ENCODE measurements around the gene SMIM20. TPM values are rescaled to one million over a fixed set of nuclear protein-coding genes. Genes with fewer than 3 reads are reported as not detected.

Gene SMIM20
- total RNA-seq, 2 experiments from 2014 or later = 21.3 to 26.9 TPM

- no peak overlapping the region for H3K27ac Mint-ChIP-seq
- no peak for DNase-seq
- intact Hi-C loops (cut with micrococcal nuclease) = no loop called here
- H3K4me3 Mint-ChIP-seq = no peak overlapping the region
- H3K27me3 Mint-ChIP-seq = peaks cover 33% of the 10 kb centered on the region
- H3K9me3 Mint-ChIP-seq = no peaks in the 10 kb centered on the region
- H3K4me1 Mint-ChIP-seq (ENCODE audit: low read depth) = peaks cover 9% of the 10 kb centered on the region
- ChIA-PET POLR2A (interaction anchor here (1.0 kb wide), 1 partner anchor 9 kb away, joined by 3 read pairs; no protein-coding TSS in a partner anchor), CTCF (interaction anchor here (1.0 to 2.7 kb wide), 2 partner anchors 20 to 40 kb away, joined by 3 to 12 read pairs; no protein-coding TSS in a partner anchor)
- H3K36me3 Mint-ChIP-seq (ENCODE audit: low read depth) = no peaks in the 10 kb centered on the region
- ATAC-seq = no peak
- no peak for TF ChIP-seq CTCF (IDR thresholded peaks at IDR 0.05)
Observed at GRCh38 chr4:25948051-25948450, 34.0 kb downstream of the SMIM20 start.

GRCh38 chr4:25949173-25949748, 35.2 kb downstream of the SMIM20 start:
- intact Hi-C loops (cut with micrococcal nuclease) = no loop called here
- no peak for DNase-seq
- Mint-ChIP-seq H3K9me3 (no peaks in the 10 kb centered on the region), H3K4me1 (ENCODE audit: low read depth) (peaks cover 9% of the 10 kb centered on the region), H3K27ac (no peak overlapping the region), H3K36me3 (ENCODE audit: low read depth) (no peaks in the 10 kb centered on the region), H3K4me3 (no peak overlapping the region), H3K27me3 (peaks cover 29% of the 10 kb centered on the region)
- ATAC-seq = no peak
- ChIA-PET CTCF (interaction anchor here (1.0 kb wide), 1 partner anchor 21 kb away, joined by 3 read pairs; no protein-coding TSS in a partner anchor), POLR2A (no interaction called here)
- no peak for TF ChIP-seq CTCF (IDR thresholded peaks at IDR 0.05)

- Mint-ChIP-seq H3K27me3 (peaks cover 26% of the 10 kb centered on the region), H3K36me3 (ENCODE audit: low read depth) (no peaks in the 10 kb centered on the region), H3K4me1 (ENCODE audit: low read depth) (peaks cover 9% of the 10 kb centered on the region), H3K27ac (no peak overlapping the region), H3K4me3 (no peak overlapping the region), H3K9me3 (no peaks in the 10 kb centered on the region)
- no peak for TF ChIP-seq CTCF (IDR thresholded peaks at IDR 0.05)
- intact Hi-C loops (cut with micrococcal nuclease) = no loop called here
- ChIA-PET POLR2A (no interaction called here), CTCF (no interaction called here)
- no peak for ATAC-seq
- no peak for DNase-seq
Observed at GRCh38 chr4:25949994-25950393, 36.0 kb downstream of the SMIM20 start.

- no peaks in the 10 kb centered on the region for H3K36me3 Mint-ChIP-seq (ENCODE audit: low read depth)
- H3K9me3 Mint-ChIP-seq = no peaks in the 10 kb centered on the region
- ATAC-seq (no peak), DNase-seq (no peak)
- H3K4me1 Mint-ChIP-seq (ENCODE audit: low read depth) = peaks cover 9% of the 10 kb centered on the region
- H3K27me3 Mint-ChIP-seq = peaks cover 25% of the 10 kb centered on the region
- no peak for TF ChIP-seq CTCF (IDR thresholded peaks at IDR 0.05)
- ChIA-PET CTCF (interaction anchor here (1.1 kb wide), 1 partner anchor 37 kb away, joined by 4 read pairs; no protein-coding TSS in a partner anchor), POLR2A (no interaction called here)
- intact Hi-C loops (cut with micrococcal nuclease) = no loop called here
- H3K4me3 Mint-ChIP-seq = no peak overlapping the region
- no peak overlapping the region for H3K27ac Mint-ChIP-seq
Observed at GRCh38 chr4:25950461-25951389, 36.7 kb downstream of the SMIM20 start.

Measured in activated CD8-positive, alpha-beta T cell treated with anti-CD3 and anti-CD28 coated beads for 36 hours (primary cell).